GM23248 (cell line): Measurements from ENCODE around the gene ADGRD1.

ENCODE experiments used
- EZH2 ChIP-seq: fragments of 200-600 bp; sonication (generic); IDR thresholded peaks from 2 replicates; pipeline ENCODE4 v1.6.1; 2018; ENCODE audit warnings: antibody characterized with exemption, mild to moderate bottlenecking; ENCODE audit not compliant: insufficient read depth, poor library complexity, severe bottlenecking
- EZH2phosphoT487 ChIP-seq: fragments of 200-600 bp; sonication (generic); IDR thresholded peaks from 2 replicates; pipeline ENCODE4 v1.6.1; 2018; ENCODE audit warnings: antibody characterized with exemption, moderate library complexity, mild to moderate bottlenecking, low read depth; ENCODE audit not compliant: insufficient read depth

DNA sequence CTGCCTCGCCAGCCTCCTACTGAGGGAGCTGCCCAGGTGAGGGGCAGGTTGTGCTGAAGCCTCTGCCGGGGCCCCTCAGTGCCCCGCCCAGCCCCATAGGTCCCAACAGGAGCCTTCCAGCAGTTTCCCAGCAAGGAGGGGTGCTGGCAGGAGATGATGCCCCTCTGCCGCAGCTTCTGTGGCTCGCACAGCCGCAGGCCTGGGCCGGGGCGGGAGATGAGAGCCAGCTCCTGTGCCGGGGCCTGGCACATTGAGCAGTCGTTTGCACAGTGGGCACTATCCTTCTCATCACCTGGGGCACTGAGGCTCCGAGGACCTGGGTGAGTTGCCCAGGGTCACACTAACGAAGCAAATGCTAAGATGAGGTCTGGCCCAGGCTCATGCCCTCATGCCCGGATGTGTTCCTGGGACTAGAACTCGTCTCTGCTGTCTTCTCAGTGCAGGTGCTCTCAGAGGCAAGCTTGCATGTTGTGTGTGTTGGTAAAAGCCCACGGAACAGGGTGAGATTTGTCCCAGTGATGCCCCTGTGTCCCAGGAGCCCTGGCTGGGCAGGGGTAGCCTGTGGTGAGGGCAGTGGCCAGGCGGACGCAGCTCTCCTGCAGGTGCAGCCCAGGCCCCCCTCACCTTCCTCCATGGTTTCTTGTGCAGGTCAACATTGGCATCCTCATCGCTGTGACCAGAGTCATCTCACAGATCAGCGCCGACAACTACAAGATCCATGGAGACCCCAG lies 177.5 kb downstream of the ADGRD1 start:
- TF ChIP-seq EZH2phosphoT487 (no peak), EZH2 (no peak)
